ENCODE data around the gene VSTM2B.
"Not testable (repeated sequence)": the region's sequence is repeated elsewhere in the genome, so short reads cannot be mapped to it uniquely, and the experiment has no call there.

Gene VSTM2B

GRCh38 chr19:29532956-29533355 is 7.2 kb downstream of the VSTM2B start:
- DNase-seq, result no peak

DNA sequence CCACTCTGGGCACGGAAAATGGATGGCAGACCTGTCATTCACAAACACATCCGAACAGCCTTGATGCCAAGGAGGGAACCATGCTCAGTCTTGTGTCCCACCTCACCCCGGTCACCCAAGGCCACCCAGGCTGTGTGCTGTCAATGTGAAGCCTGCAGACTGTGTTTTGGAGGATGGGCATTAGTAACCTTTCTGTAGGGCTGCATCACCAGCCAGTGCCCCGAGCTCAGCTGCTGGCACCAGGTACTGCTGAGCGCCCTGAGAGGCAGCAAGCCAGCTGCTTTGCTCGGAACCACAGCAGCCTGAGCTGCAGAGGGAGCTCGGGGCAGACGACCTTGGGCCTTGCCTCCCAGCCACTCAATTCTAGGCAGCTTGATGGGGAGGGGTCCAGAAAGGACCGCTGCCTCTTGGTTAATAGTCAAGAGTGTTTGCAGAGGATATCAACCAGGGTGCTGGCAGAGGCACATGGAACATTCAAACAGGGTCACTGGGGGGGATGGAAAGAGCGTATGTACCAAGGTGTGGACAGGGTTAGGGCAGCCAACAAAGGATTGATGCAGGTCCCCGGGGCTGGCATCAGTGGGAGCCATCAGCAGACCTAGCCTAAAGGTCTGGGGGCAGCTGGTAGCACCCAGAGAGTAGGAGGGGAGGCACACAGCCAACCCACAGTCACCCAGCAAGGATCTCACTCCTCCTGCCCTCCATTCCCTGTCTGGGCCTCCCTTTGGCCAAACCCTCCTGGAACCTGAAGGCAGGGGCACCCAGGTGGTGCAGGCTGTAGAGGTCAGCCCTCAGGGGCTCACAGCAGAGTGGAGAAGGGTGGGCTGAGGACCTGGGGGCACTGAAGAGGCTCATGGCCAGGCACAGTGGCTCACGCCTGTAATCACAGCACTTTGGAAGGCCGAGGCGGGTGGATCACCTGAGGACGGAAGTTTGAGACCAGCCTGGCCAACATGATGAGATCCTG is 8.1 kb downstream of the VSTM2B start:
- DNase-seq, result no peak

DNA sequence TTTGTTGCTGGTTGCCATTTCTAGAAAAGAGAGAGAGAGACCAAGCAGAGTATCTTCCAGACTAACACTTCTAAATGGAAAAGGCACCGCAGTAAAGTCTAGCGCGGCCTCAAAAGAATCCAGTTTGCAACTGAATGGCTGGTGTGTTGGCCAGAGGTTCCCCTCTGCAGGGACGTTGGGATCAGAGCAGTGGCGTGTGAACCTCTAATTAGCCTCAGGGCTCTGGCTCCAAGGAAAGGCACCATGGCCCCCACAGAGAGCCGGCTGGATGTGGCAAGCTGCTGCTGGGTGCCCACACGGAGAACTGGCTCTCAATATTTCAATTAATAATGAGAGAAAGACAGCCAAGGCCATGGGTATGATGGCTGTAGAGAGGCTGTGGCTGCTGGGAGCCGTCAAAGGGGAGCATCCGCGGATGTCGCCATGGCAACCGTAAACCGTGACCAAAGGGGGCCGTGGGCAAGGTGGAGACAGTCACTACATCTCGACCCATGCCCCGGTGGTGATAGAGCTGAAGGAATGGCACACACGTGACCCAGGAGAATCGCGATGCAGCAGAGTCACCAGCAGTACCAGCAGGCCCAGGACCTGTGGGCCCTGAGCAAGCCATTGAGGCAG is 9.5 kb downstream of the VSTM2B start:
- DNase-seq, result no peak

- DNase-seq, result no peak
These were observed 10.3 kb downstream of the VSTM2B start for GRCh38 chr19:29535984-29536508.

GRCh38 chr19:29537181-29537580 is 11.4 kb downstream of the VSTM2B start:
- DNase-seq, result no peak

GRCh38 chr19:29537601-29538000 is 11.8 kb downstream of the VSTM2B start:
- no peak for DNase-seq

- DNase-seq, result no peak
These were observed 12.4 kb downstream of the VSTM2B start for GRCh38 chr19:29538146-29538545.

DNA sequence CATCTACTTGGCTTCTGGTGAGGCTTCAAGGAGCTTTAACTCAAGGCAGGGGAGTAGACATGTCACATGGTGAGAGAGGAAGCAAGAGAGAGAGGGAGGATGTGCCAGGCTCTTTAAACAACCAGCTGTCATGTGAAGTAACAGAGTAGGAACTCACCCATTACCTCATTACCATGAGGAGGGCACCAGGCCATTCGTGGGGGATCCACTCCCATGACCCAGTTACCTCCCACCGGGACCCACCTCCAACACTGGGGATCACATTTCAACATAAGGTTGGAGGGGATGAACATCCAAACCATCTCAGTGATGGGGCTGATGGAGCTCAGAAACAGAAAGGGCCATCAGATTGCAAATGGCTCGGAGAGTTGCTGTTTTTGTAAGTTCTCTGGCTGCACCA is 12.9 kb downstream of the VSTM2B start:
- DNase-seq, result no peak

GRCh38 chr19:29539131-29539530 is 13.3 kb downstream of the VSTM2B start:
- no peak for DNase-seq

DNA sequence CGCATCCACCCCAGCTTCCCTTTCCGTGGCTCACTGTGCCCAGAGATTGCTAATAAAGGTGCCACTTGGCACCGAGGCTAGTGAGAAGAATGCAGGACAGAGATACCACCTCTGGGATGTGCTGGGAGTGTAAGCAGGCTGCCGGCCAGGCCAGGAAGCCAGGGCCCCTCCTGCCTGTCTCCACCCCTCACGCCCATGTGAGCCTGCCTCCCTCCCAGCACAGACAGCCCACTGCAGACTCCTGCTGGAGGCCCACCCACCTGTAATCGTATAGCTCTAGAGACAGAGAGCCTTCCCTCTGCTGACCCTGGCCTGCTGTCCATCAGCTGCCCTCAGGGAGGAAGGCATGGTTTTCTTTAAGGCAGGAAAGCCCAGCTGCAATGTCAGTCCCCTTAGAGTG is 13.9 kb downstream of the VSTM2B start:
- no peak for DNase-seq

DNA sequence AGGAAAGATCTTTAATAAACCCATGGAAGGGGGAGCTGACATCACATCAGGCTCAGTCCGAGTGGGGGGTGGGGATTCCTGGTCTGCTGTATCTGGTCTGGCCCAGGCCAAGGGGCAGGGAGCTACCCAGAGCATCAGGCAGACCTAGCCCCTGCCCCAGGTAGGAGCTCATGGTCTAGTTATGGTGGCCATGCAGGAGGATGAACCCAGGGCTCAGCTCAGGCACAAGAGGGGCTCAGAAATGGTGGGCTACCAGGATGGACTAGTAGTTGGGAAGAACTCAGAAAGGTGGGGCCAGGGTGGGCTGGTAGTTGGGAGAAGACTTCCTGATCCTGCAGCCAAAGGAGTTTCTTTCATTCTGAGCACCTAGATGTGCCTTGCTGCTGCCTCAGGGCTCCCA is 14.3 kb downstream of the VSTM2B start:
- no peak for DNase-seq

- DNase-seq, result no peak
These were observed 15.9 kb downstream of the VSTM2B start for GRCh38 chr19:29541473-29542253.

- DNase-seq, result no peak
These were observed 16.5 kb downstream of the VSTM2B start for GRCh38 chr19:29542327-29542726.

DNA sequence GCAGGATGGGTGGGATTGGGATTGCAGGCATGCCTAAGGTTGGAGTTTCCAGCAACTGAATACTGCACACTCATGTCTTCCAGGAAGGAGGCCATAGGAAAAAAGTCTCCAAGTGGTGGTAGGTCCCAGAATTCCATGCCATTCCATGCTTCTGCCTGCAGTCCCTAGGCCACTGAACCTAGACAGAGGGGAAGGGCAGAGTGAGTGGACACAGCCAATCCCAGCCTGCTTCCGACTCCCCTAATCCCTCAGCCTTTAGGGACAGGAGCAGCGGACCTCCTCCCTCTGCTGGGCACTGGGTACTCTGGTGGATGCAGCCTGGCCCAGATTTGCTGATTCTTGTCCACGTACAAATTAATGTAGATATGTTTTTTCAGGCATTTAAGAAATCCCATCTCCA is 17.0 kb downstream of the VSTM2B start:
- no peak for DNase-seq

DNA sequence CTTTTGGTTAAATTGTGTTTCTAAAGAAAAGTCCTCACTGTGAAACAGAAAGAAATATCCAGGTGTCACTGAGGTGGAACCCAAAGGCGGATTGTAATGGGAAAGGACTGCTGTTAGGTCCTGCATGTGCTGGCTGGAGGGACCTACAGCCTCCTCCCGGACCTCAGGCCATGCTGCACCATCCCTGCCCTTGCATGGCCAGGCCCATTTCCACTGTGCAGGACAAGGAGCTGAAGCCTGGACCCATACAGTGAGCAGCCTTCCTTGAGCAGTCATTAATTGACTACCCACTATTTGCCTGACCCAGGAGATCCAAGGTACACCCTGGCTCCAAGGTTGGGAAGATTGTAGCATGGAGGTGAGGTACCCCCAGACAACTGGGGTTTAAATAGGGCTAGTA is 17.6 kb downstream of the VSTM2B start:
- no peak for DNase-seq

- no peak for DNase-seq
These were observed 19.0 kb downstream of the VSTM2B start for GRCh38 chr19:29544656-29545360.

DNA sequence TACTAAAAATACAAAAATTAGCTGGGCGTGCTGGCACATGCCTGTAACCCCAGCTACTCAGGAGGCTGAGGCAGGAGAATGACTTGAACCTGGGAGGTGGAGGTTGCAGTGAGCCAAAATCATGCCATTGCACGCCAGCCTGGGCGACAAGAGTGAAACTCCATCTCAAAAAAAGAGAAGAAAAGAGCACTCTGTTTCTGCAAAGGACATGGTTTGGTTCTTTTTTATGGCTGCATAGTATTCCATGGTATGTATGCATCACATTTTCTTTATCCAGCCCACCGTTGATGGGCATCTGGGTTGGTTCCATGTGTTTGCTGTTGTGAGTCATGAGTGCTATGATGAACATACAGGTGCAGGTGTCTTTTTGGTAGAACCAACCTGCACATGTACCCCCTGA is 19.7 kb downstream of the VSTM2B start:
- not testable (repeated sequence) for DNase-seq

GRCh38 chr19:29545866-29546582 is 20.2 kb downstream of the VSTM2B start:
- DNase-seq, result no peak

DNA sequence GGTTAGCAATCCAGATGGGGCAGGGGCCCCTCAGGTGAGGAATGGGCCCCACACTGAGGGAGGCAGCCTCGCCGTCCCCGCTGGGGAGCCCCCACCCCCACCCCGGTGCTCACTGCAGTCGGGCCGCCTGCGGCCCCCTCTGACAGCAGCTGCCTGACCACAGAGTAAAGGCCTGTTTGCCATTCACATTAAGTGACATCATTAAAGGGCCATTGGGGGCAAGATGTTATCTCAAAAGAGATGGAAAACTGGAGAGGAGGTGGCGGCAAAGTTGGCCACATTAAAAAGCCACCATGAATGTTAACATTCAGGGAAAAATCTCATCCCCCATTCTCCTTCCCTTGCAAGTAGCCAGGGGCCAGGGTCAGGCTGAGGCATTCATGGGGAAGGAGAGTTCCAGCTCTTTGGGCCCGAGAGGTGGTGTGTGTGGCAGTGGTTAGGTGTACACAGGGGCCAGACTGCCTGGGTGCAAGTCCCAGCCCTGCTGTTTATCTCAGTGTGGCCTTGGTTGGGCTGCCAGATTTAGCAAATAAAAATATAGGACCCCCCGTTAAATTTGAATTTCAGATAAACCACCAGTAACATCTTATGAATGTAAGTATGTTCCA is 20.9 kb downstream of the VSTM2B start:
- no peak for DNase-seq

DNA sequence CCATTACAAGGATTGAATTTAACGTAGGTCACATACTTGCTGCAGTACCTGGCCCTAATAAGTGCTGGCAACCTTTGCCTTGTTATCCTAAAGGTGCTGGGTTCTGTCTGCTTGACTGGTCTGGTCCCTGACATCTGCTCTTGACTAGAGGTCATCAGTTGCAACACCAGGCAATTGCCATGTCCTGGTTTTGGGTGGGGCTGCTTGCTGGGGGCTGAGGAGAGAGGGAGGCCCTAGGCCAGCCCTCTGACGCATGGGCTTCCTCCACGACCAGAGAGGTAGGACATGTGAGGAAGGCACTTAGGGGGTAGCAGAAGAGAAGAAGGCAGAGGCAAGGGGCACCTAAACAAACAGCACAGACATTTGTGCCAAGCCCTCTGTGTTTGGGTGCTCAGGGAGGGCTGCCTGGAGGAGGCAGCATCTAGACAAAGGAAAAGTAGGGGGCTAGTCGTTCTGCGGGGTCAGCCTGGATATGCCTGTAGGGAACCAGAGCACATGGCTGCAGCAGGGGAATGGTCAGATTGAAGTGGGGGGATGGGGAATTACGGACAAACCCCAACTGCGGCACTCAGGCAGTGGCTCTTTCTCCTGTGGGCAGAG is 21.7 kb downstream of the VSTM2B start:
- DNase-seq, result no peak

- no peak for DNase-seq
These were observed 22.2 kb downstream of the VSTM2B start for GRCh38 chr19:29547981-29548380.
